SKM-1 treated with dmso at 0.1 percent for 144 hours (cell line): ENCODE results near the gene TYSND1.
"Not testable (repeated sequence)": the region's sequence is repeated elsewhere in the genome, so short reads cannot be mapped to it uniquely, and the experiment has no call there.

Experiments used
- DNase-seq: peaks from one replicate; lab custom pipeline; 2025; ENCODE audit not compliant: unreplicated experiment; lab: John Stamatoyannopoulos, UW

The TYSND1 gene, protein sequence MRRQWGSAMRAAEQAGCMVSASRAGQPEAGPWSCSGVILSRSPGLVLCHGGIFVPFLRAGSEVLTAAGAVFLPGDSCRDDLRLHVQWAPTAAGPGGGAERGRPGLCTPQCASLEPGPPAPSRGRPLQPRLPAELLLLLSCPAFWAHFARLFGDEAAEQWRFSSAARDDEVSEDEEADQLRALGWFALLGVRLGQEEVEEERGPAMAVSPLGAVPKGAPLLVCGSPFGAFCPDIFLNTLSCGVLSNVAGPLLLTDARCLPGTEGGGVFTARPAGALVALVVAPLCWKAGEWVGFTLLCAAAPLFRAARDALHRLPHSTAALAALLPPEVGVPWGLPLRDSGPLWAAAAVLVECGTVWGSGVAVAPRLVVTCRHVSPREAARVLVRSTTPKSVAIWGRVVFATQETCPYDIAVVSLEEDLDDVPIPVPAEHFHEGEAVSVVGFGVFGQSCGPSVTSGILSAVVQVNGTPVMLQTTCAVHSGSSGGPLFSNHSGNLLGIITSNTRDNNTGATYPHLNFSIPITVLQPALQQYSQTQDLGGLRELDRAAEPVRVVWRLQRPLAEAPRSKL

DNA sequence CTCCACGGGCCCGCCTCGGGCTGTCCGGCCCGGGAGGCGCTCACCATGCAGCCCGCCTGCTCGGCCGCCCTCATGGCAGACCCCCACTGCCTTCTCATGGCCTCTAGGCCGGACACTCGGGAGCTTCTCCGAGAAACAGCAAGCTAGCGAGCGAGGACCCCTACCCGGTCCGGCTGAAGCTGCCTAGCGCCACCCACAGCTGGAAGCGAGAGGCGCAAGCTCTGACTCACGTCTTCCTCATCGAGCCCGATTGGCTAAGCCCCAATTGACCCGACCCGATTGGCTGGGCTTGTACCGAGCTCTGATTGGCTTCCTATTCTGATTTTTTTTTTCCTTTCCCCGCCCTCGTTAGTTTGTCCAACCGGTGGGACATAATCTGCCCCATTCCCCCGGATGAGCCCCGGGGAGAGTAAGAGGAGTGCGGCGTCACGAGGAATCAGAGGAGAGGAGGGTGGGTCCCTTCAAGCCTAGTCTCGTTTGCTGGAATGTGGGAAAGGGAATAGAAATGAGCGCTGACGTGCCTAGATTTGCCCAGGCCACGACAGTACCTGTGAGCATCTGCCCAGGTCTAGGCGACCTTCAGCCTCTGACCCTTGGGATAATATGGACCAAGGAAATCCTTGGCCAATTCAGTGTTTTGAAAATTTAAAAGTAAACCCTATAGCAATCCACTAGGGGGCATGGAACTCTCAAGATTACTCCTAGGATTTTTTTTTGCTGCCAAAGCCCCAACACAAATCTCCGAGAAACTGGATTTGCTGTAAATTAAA lies at the start of gene TYSND1:
Gene TYSND1, minus strand, starts transcription at position 212 of the 770 bp plus-strand sequence. Its CDS starts 114 bp downstream, at position 98.
- DNase-seq: peak; percentile 94

DNA sequence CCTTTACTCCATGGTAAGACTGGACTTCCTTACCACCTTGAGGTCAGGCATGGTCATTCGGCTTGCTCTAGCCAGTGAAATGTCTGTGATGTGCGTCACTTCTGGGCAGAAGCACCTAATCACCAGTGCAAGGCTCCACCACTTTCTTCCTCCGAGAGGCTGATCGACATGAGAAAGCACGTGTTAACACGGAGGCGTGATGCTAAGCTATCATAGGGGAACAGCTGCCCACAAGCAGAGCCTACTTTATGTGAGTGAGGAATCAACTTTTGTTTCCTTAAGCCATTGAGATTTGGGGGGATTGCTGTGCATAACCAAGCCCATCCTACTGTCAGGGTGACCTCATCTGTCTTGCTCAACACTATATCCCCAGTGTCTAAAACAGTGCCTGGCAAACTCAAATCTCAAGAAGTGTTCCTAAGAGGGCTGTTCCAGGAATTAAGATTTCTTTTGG lies 46.9 kb upstream of the TYSND1 start:
- no peak for DNase-seq

DNA sequence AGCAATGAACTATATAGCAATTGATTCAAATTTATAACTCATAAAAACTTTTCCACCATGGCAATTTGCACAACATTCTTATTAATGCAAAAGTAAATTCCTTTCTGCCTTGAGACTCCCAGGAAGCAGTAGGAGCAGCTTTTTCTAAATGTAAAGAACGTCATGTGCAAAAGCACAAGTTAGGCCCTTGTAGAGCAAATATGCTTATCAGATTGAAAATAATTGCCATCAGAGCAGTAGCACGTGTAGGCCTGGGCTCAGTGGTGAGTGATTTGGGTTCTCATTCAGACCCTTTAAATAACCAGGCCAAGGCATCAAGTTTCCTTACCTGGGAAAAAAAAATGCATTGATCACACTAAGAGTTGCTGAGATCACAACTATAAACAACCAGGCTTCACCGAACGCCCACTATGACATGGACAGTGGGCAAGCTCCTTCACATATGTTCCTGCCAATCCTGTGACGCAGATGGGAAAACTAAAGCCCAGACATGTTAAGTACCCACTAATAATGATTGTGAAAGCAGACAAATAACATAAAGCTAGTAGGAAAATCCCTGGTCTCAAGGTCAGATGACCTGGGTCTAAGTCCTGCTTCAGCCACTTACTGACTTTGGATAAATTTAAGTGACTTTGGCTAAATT lies 45.9 kb upstream of the TYSND1 start:
- DNase-seq: no peak

DNA sequence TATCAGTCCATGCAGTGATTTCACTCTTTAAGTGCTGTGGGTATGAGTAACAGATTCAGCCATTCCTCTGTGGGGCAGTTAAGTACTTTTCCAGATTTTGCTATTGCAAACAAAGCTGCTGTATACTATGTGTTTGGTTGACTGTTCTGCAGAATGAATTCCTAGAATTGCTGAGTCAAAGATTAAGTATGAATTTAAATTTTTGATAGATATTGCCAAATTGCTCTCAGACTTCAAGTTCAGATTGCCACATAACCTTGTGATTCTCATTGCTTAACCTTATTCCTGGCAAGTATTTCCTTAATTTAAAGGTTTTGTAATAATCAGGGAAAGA lies 45.4 kb upstream of the TYSND1 start:
- DNase-seq: no peak

DNA sequence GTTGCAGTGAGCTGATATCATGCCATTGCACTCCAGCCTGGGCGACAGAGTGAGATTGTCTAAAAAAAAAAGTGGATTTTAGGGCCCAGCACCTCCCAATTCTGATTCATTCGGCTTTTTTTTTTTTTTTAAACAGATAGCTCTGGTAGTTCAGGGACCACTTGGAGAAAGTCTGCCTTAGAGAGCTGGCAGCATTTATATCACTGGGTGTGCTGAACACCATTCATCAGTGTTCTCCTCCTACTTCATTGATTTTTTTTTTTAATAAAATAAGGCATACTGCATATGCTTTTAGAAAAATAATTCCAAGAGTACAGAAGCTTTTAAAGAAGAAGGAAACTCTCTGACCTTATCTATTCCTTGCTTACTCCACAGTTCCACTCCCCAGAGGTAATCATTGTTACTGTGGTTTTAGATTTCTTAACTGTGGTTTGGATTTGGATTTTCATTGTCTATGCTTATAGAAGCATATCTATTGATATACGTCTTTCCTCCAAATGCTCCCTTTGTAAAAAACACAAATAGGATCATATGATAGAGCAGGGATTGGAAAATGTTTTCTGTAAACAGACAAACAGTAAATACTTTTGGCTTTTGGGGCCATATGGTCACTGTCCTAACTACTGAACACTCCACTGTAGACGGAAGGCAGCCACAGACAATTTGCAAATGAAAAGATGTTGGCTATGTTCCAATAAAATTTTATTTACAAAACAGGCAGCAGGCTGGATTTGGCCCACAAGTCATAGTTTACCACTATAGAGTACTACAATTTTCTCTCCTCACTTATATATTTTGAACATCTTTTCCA lies 44.9 kb upstream of the TYSND1 start:
- DNase-seq: no peak

DNA sequence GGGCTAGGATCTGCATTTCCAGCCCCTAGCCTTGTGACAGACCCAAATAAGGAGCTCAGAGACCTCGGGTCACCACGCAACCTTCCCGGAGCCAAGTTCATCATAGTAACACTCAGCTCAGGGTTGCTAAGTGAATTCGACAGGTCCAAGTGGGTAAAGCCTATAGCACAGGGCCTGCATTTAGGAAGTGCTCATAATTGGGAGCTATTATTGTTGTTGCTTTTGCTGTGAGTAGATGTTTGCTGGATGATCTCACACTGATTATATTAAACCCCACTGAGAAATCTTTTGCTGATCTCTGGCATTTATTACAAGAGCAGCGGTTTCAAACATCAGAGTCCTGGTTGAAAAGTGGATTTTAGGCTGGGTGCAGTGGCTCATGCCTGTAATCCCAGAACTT lies 44.1 kb upstream of the TYSND1 start:
- no peak for DNase-seq

DNA sequence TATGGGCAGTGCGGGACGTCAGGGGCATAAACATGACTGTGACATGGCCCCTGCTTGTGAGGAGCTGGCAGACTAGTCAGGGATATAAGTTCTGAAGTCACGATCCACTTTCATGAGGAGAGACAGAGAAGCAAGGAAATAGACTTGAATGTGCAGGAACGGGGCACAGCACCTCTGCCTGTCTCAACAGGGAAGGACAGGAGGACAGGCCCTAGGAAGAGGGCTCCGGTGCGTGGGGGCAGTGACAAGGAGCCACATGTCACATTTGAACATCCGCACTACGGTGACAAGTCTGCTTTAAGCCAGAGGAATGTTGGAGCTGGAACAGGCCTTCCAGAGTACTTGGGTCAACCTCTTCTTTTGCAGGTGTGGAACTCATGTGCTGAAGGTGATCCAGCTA lies 43.6 kb upstream of the TYSND1 start:
- DNase-seq: no peak

DNA sequence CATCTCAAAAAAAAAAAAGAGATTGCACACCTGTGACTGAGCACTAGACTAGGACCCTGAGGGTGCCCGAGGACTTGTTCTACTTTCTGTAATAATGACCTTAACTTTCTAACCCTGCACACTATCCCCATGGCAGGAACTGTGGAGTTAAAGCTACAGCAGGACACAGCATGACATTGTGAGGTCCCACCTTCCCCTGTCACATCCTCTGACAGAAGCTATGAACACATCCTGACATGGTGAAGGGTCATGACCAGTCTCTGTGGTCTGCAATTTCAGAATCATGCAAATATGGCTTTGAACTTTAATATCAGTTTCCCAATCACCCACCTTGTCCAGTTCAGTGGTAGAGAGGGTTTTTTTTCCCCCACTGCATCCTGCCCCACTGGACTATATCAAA lies 42.3 kb upstream of the TYSND1 start:
- DNase-seq: no peak

DNA sequence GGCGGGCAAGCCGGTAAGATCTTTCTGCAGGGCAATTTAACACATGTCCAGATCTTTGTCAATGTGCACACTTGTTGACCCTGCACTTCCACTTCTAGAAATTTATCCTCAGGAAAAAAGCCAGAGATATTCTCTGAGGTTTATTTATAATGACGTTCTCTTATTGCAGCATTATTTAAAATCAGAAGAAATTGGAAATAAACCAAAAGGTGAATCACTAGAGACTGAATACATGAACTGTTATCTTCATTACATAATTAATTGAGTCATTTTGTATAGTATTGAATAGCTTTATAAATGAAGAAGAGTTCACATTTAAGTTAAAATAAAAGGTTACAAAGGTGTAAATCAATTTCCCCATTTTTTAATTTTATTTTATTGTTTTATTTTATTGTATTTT lies 40.1 kb upstream of the TYSND1 start:
- no peak for DNase-seq

DNA sequence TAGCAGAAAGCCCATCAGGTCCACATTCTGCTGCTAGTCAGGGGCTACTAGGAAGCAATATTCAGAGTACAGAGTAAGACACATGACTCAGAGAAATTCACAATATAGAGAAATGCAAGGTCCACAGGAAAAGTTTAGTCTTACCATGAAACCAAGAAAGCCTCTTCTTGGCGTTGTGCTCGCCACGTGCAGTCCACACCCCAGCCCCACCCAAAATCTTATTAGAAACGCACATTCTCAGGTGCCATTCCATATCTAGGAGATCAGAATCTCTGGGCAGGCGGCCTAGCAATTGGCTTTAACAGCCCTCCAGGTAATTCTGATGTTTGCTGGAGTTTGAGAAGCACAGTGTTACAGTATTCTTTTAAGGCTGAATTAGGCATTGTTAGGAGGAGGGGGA lies 39.6 kb upstream of the TYSND1 start:
- DNase-seq: no peak

DNA sequence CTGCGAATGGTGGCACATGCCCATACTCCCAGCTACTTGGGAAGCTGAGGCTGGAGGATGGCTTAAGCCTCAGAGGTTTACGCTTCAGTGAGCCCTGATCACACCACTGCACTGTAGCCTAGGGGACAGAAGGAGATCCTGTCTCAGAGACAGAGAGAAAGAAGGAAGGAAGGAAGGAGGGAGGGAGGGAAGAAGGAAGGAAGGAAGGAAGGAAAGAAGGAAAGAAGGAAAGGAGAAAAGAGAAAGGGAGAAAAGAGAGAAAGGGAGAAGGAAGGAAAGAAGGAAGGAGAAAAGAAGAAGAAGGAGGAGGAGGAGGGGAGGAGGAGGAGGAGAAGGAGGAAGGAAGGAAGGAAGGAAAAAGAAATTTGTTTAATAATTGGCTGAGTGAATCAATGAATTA lies 36.8 kb upstream of the TYSND1 start:
- DNase-seq: no peak

DNA sequence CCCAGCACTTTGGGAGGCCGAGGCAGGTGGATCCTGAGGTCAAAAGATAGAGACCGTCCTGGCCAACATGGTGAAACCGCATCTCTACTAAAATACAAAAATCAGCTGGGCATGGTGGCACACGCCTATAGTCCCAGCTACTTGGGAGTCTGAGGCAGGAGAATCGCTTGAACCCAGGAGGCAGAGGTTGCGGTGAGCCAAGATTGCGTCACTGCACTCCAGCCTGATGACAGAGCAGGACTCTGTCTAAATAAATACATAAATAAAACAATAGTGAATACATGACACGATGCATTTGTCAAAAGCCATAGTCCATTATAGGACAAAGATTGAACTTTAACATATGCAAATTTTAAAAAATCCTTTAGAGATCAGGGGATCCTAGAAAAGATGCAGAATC lies 32.7 kb upstream of the TYSND1 start:
- DNase-seq: not testable (repeated sequence)

DNA sequence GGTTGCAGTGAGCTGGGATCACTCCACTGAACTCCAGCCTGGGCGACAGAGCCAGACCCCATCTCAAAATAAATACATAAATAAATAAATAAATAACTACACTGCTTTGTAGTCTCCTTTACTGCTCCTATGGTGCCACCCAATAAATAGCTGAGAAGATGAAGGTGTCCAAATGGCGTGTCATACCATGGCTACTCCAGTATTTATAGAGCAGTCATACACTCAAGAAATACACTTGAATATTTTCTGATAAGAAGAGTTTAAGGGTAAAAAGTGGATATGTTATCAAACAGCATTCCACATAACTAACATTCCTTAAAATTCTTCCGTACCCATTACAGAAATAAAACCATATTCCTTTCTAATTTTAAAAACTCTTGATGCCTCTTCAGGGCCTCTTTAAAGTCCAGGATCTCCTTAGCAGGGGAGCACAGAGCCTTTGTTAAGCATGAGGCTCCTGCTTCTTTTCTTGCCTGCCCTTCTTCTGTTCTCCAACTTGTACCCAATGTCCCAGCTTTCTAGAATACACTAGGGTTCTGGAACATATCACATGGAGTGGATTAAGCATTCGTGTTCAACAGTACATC lies 31.7 kb upstream of the TYSND1 start:
- DNase-seq: no peak

DNA sequence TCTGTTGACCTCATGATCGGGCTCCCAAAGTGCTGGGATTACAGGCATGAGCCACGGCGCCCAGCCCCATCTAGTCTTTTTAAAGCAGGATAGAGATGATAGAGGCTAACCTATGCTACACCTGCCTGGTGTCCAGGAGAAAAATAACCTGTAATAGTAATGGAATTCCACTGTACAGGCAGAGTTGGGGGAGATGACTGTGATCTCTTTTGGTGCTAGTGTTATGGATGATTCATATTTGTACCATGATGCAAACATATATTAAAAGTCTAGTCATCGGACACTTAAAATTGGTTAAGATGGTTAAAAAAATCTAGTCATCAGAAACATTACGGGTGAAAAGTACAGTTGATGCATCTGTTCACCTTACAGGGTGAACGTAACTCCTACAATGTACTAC lies 29.9 kb upstream of the TYSND1 start:
- DNase-seq: no peak

DNA sequence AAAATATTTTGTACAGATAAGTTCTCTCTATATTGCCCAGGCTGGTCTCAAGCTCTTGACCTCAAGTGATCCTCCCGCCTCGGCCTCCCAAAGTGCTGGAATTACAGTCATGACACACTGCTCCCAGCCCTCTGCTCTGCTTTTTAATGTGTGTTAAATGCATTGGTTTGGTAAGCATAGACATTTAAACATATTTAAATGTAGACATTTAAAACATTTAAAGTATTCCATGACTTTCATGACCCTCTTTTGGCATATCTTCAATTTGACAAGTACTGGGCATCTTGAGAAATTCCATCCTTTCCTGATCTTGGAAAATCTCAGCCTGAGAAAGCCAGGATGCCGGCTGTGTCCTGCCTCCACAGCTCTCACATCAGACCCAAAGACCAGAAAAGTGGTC lies 29.0 kb upstream of the TYSND1 start:
- no peak for DNase-seq

DNA sequence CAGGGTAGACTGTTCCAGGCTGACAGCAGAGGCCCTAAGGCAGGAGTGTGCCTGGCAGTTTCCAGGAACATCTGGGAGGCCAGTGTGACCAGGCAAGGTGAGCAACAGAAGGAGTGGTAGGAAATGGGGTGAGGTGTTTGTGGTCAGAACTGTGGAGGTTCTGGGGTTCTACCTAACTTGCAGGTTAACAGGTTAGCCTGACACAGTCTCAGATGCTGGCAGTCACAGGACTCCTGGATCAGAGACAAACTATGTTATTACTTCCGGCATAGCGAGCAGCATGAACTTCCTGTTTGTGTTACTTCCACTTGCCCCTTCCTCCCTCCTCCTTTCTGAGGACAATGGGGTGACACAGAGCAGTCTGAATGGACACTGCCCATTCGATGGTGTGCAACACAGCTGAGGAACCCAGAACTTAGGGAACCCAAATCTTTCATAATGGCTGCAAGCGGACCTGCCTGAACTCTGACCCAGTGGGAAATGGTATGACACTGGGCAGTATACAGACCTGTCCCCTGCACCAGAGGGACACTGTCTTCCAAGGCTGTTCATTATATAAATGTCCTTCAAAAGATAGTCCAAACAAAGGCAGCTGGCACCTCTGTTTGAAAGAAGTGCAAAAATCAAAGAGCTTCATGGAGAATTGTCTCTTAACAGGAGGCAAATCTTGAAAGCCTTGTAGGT lies 27.7 kb upstream of the TYSND1 start:
- peak; percentile 55 for DNase-seq

DNA sequence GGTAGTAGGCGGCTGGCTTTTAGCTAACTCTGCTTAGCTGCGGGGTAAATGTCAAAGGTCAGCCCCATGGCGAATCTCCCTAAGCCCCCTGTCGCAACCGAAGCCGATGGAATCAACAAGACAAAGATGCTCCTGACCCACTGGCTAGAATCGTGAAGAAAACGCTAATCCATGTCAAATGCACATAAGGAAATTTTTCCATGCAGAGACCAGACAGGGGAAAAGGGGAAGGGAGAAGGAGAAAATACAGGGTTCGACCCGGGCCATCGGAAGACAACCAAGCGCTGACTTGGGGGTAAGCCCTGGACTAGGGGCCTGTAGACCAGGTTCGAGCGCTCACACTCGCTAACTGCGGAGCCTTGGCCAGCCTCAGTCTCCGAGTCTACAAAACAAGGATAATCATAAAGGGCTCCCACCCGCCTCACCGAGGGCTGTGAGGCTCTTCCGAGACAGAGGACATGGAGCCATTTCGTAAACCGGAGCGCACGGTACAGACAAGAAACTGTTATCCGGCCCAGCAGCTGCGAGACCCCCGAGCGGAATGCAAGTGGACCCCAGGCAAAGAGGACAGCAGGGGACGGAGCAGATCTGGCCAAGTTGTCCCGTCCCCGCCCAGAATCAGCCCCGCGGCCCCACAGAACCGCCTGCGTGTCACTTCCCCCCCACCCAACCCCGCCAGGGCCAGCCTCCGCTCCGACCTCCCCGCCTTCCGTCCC lies 23.3 kb upstream of the TYSND1 start:
- no peak for DNase-seq

DNA sequence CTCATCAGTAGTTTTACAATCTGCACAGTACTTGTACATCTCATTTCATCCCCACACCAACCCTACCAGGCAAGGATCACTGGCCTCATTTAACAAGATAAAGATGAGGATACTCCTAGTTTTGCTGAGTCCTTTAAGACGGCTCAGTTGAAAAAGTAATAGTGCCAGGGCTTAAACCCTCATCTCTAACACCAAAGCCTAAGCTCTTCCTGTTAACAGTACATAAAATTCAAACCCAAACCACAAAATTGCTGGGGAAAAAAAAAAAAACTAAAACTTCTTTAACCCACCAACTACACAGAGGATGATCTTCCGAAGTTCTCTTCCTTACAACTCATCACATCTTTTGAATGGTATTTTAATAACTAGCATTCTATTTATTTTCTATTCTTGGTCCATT lies 22.5 kb upstream of the TYSND1 start:
- DNase-seq: no peak

DNA sequence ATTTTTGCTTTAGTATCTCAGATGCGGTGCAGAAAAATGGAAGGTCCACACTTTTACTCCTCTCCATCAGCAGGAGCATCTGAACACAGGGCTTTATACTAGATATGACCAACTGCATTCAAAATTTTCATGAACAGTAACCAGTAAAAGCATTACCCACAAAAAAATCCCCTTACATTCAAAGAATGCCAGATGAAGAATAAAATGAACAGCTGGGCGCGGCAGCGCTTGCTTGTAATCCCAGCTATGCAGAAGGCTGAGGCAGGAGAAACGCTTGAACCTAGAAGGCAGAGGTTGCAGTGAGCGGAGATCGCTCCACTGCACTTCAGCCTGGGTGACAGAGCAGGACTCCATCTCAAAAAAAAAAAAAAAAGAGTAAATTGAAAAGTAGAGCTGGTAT lies 20.7 kb upstream of the TYSND1 start:
- no peak for DNase-seq
